Panc1 (cell line): ENCODE results near the gene NHP2. TPM values are rescaled to one million over a fixed set of nuclear protein-coding genes. Genes with fewer than 3 reads are reported as not detected.

Experiments
- ATAC-seq: fragments of 200-7000 bp; cut with Tn5 transposase; 2 replicates; pipeline ENCODE4 v1.9.1; 2020; ENCODE audit warnings: mild to moderate bottlenecking, moderate library complexity
- Bru-seq: library from RNA; stranded (reverse); fragments of 400-500 nt; gene quantifications from one replicate; lab custom pipeline; 2021; lab: Mats Ljungman, UMichigan
- BruChase-seq, 2 experiments: library from RNA; stranded (reverse); fragments of 400-500 nt; gene quantifications; one replicate each; lab custom pipeline; 2021; lab: Mats Ljungman, UMichigan
- BruUV-seq: library from RNA; stranded (reverse); fragments of 400-500 nt; replicated peaks from 2 replicates; lab custom pipeline; 2021; lab: Mats Ljungman, UMichigan
- CTCF ChIA-PET: fragments of 300-600 bp; sonication (Branson Sonifier 250); formaldehyde crosslinking; loops from one replicate; lab custom pipeline; 2022; ENCODE audit warnings: antibody characterized with exemption; lab: Charles Lee
- POLR2A ChIA-PET: fragments of 300-600 bp; sonication (Branson Sonifier 250); formaldehyde crosslinking; loops from one replicate; lab custom pipeline; 2022; ENCODE audit warnings: antibody characterized with exemption; lab: Charles Lee
- DNase-seq: peaks from one replicate; pipeline ENCODE4 v3.0.0-alpha.2; 2010; ENCODE audit warnings: low read depth, low spot score
- H3K27ac ChIP-seq: 2 replicates; pipeline ENCODE4 v1.5.1; 2011; ENCODE audit warnings: mild to moderate bottlenecking, low read length, inconsistent platforms
- H3K27me3 ChIP-seq: fragments of 200-500 bp; sonication (Bioruptor generic); 2 replicates; pipeline ENCODE4 v1.6.0; 2014; ENCODE audit warnings: low read length, inconsistent platforms; ENCODE audit not compliant: control insufficient read depth, insufficient read depth
- H3K36me3 ChIP-seq: fragments of 200-500 bp; sonication (Bioruptor generic); 2 replicates; pipeline ENCODE4 v1.5.1; 2014; ENCODE audit warnings: inconsistent platforms, mild to moderate bottlenecking, low read length, moderate library complexity; ENCODE audit not compliant: control insufficient read depth, insufficient read depth
- H3K4me1 ChIP-seq: 2 replicates; pipeline ENCODE4 v1.5.1; 2011; ENCODE audit warnings: inconsistent platforms, mild to moderate bottlenecking, low read length, moderate library complexity; ENCODE audit not compliant: control insufficient read depth, insufficient read depth
- H3K4me3 ChIP-seq, 2 experiments: 2 replicates each; pipeline ENCODE4 v1.5.1; 2011 to 2012; ENCODE audit warnings: low read depth in 2 of 2, low read length in 2 of 2, mild to moderate bottlenecking in 2 of 2, inconsistent platforms in 1 of 2, moderate library complexity in 1 of 2
- H3K9me3 ChIP-seq: fragments of 200-500 bp; sonication (Bioruptor generic); 2 replicates; pipeline ENCODE4 v1.5.1; 2014; ENCODE audit warnings: low read depth, mild to moderate bottlenecking, inconsistent platforms, low read length, moderate library complexity; ENCODE audit not compliant: control insufficient read depth, insufficient read depth
- CTCF ChIP-seq: fragments of 450-650 bp; IDR thresholded peaks from 2 replicates; pipeline ENCODE4 v1.5.1; 2017; ENCODE audit warnings: mild to moderate bottlenecking
- POLR2AphosphoS5 ChIP-seq: IDR thresholded peaks from 2 replicates; pipeline ENCODE4 v1.6.1; 2012; ENCODE audit warnings: mild to moderate bottlenecking, low read depth, low read length, moderate library complexity
- REST ChIP-seq, 2 experiments: IDR thresholded peaks; 2 replicates each; pipeline ENCODE4 v1.6.1; 2011 to 2012; ENCODE audit warnings: low read depth in 2 of 2, control low read depth in 1 of 2, low read length in 1 of 2, mild to moderate bottlenecking in 1 of 2, moderate library complexity in 1 of 2; ENCODE audit not compliant: insufficient read depth in 1 of 2
- SIN3A ChIP-seq: IDR thresholded peaks from 2 replicates; pipeline ENCODE4 v1.6.1; 2012; ENCODE audit warnings: low read depth, mild to moderate bottlenecking, low read length, moderate library complexity, borderline replicate concordance; ENCODE audit not compliant: insufficient read depth
- TCF7L2 ChIP-seq: IDR thresholded peaks from 2 replicates; pipeline ENCODE4 v1.6.1; 2011; ENCODE audit warnings: mild to moderate bottlenecking, low read depth, low read length, inconsistent platforms
- in situ Hi-C: cut with HindIII; loops from 2 replicates; pipeline ENCODE4 v1.10.0; 2016; ENCODE audit warnings: low sequenced_read_pairs, low pct_unique_long_range_greater_than_20kb
- intact Hi-C: fragments of 100-400 bp; cut with micrococcal nuclease; formaldehyde crosslinking; loops from one replicate; pipeline ENCODE4 v1.10.0; 2022; ENCODE audit not compliant: unreplicated experiment
- long read RNA-seq: library from polyadenylated mRNA; unstranded; transcript quantifications from one replicate; pipeline ENCODE4 v2.0.0, GENCODE V29; 2021; ENCODE audit not compliant: unreplicated experiment
- polyA plus RNA-seq: library from polyadenylated mRNA; unstranded; fragments of >200 nt; gene quantifications from one replicate; pipeline ENCODE4 v1.2.1, GENCODE V29; 2012; ENCODE audit warnings: missing spikeins; ENCODE audit not compliant: insufficient read length
- total RNA-seq: library from RNA; stranded (reverse); gene quantifications from one replicate; pipeline ENCODE4 v1.2.1, GENCODE V29; 2021; ENCODE audit not compliant: unreplicated experiment

NHP2 gene
- total RNA-seq (239 TPM), Bru-seq, nascent RNA (percentile 89 among the genes with signal in this experiment), BruChase-seq, experiment 1, labeled RNA remaining after a 2-hour chase (percentile 80 among the genes with signal in this experiment), BruChase-seq, experiment 2, labeled RNA remaining after a 6-hour chase (percentile 92 among the genes with signal in this experiment)
- 318 TPM for polyA plus RNA-seq
- long read RNA-seq, transcript NHP2-202 (3 exons, 599 nt), result minor isoform, 11 of 250 reads
- long read RNA-seq, transcript NHP2-201 (4 exons, 865 nt), result major isoform, 229 of 250 reads
- long read RNA-seq, transcript NHP2-204 (2 exons, 566 nt), result minor isoform, 6 of 250 reads
- long read RNA-seq, partial matches to known transcripts, result 2 of 250 reads
- long read RNA-seq, other reads (novel, unspliced or antisense), result 2 of 250 reads

- DNase-seq (peak; percentile 97), ATAC-seq (peak; percentile 98)
- Histone ChIP-seq H3K4me3 (peak within 1 kb of the TSS; percentile 84 to 97), H3K36me3 (peaks cover 6% of the 10 kb centered on the region), H3K27ac (peak within 1 kb of the TSS; percentile 89), H3K9me3 (no peaks in the 10 kb centered on the region), H3K4me1 (peaks cover 13% of the 10 kb centered on the region), H3K27me3 (no peaks in the 10 kb centered on the region)
- ChIA-PET CTCF (interaction anchor here (1.3 kb wide), 1 partner anchor 78 kb away, joined by 7 read pairs; no protein-coding TSS in a partner anchor), POLR2A (interaction anchor here (0.5 to 0.8 kb wide), 3 partner anchors 17 to 29 kb away, joined by 3 to 4 read pairs (median 4); no protein-coding TSS in a partner anchor)
- in situ Hi-C loops, result no loop called here
- BruUV-seq, result no TSS peak
- TF ChIP-seq CTCF (no peak), SIN3A (no peak; the same call in none of the 2 replicates), REST (IDR thresholded peaks at IDR 0.05; ENCODE audit: insufficient read depth in 1 of 2, low read depth in 2 of 2, low read length in 1 of 2) (peak in 1 of 2 experiments; percentile 24; a peak in 1 of 4 replicates), POLR2AphosphoS5 (0 out of 2 replicates have a peak, but pooled peaks have one; percentile 56)
- intact Hi-C loops, result no loop called here
Measured at GRCh38 chr5:178153530-178154340, at the start of gene NHP2. Gene NHP2, minus strand, starts transcription at chr5:178153885. Its CDS starts 68 bp downstream, at chr5:178153817.

GRCh38 chr5:178202541-178202940 is 48.9 kb upstream of the NHP2 start:
- in situ Hi-C loops (no loop called here), intact Hi-C loops (no loop called here)
- no peak for ATAC-seq
- peaks cover 19% of the 10 kb centered on the region for H3K36me3 ChIP-seq
- no peaks in the 10 kb centered on the region for H3K9me3 ChIP-seq
- no peak overlapping the region for H3K4me3 ChIP-seq
- no peak overlapping the region for H3K27ac ChIP-seq
- H3K4me1 ChIP-seq, result peaks cover 23% of the 10 kb centered on the region
- H3K27me3 ChIP-seq, result no peaks in the 10 kb centered on the region
- CTCF ChIA-PET, result interaction anchor here (0.6 kb wide), 1 partner anchor 657 kb away, joined by 3 read pairs; no protein-coding TSS in a partner anchor
- TF ChIP-seq REST (IDR thresholded peaks at IDR 0.05; ENCODE audit: insufficient read depth in 1 of 2, low read depth in 2 of 2, low read length in 1 of 2) (no peak), CTCF (no peak), SIN3A (no peak), TCF7L2 (no peak), POLR2AphosphoS5 (no peak)
- DNase-seq, result no peak
- POLR2A ChIA-PET, result no interaction called here
- no TSS peak for BruUV-seq
